Measurements from ENCODE around the gene PFKL. TPM values are rescaled to one million over a fixed set of nuclear protein-coding genes. Genes with fewer than 3 reads are reported as not detected.

Gene PFKL
- total RNA-seq, 1 experiment from 2014 or later, result 134 TPM

DNA sequence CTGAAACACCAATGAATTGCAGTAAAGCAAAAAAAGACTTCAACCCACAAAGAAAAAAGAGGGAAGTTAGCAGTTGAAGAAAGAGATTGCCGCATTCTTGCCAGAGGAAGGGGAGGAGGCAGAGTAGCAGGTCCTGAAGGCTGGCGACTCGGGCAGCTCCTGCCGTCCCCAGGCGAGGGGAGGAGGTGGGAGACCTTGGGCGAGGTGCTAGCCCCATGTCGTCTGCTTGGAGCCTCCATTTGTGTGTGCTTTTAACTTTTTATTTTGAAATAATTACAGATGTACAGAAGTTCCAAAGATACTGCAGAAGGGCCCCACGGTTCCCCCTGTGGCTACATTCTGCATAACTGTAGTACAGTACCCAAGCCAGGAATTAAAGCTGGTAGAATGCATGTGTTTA, 60.3 kb downstream of the PFKL start:
- CTCF ChIA-PET, result interaction anchor here (0.6 to 1.4 kb wide), 10 partner anchors 8 to 382 kb away, joined by 3 to 5 read pairs (median 4); no protein-coding TSS in a partner anchor
- no peak; the same call in 1 of the 2 replicates for ATAC-seq
- Mint-ChIP-seq H3K27me3 (ENCODE audit: low read depth) (peaks cover 7% of the 10 kb centered on the region; the same call in 1 of the 2 replicates), H3K27ac (no peak overlapping the region), H3K36me3 (peaks cover 3% of the 10 kb centered on the region; the same call in 1 of the 2 replicates), H3K4me3 (no peak overlapping the region), H3K4me1 (no peaks in the 10 kb centered on the region), H3K9me3 (peaks cover 20% of the 10 kb centered on the region)
- POLR2A ChIA-PET, result interaction anchor here (0.6 to 0.7 kb wide), 4 partner anchors 22 to 700 kb away, joined by 3 to 4 read pairs (median 3); no protein-coding TSS in a partner anchor
- DNase-seq (ENCODE audit: low spot score), result no peak
- TF ChIP-seq CTCF (IDR thresholded peaks at IDR 0.05), result no peak
- no peak for TF ChIP-seq ZNF317 (CRISPR knock-in tag; IDR thresholded peaks at IDR 0.05; ENCODE audit: borderline replicate concordance, low read depth)
- no peak for TF ChIP-seq ATF2 (CRISPR knock-in tag; IDR thresholded peaks at IDR 0.05; ENCODE audit: borderline replicate concordance, low read depth)
- no peak for TF ChIP-seq HMGXB4 (CRISPR knock-in tag; IDR thresholded peaks at IDR 0.05)
- TF ChIP-seq FOXJ3 (CRISPR knock-in tag; IDR thresholded peaks at IDR 0.05; ENCODE audit: borderline replicate concordance), result no peak
- TF ChIP-seq, protein P1, sequence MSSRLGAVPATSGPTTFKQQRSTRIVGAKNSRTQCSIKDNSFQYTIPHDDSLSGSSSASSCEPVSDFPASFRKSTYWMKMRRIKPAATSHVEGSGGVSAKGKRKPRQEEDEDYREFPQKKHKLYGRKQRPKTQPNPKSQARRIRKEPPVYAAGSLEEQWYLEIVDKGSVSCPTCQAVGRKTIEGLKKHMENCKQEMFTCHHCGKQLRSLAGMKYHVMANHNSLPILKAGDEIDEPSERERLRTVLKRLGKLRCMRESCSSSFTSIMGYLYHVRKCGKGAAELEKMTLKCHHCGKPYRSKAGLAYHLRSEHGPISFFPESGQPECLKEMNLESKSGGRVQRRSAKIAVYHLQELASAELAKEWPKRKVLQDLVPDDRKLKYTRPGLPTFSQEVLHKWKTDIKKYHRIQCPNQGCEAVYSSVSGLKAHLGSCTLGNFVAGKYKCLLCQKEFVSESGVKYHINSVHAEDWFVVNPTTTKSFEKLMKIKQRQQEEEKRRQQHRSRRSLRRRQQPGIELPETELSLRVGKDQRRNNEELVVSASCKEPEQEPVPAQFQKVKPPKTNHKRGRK (CRISPR knock-in tag; IDR thresholded peaks at IDR 0.05; ENCODE audit: borderline replicate concordance), result no peak
- TF ChIP-seq, protein P2, sequence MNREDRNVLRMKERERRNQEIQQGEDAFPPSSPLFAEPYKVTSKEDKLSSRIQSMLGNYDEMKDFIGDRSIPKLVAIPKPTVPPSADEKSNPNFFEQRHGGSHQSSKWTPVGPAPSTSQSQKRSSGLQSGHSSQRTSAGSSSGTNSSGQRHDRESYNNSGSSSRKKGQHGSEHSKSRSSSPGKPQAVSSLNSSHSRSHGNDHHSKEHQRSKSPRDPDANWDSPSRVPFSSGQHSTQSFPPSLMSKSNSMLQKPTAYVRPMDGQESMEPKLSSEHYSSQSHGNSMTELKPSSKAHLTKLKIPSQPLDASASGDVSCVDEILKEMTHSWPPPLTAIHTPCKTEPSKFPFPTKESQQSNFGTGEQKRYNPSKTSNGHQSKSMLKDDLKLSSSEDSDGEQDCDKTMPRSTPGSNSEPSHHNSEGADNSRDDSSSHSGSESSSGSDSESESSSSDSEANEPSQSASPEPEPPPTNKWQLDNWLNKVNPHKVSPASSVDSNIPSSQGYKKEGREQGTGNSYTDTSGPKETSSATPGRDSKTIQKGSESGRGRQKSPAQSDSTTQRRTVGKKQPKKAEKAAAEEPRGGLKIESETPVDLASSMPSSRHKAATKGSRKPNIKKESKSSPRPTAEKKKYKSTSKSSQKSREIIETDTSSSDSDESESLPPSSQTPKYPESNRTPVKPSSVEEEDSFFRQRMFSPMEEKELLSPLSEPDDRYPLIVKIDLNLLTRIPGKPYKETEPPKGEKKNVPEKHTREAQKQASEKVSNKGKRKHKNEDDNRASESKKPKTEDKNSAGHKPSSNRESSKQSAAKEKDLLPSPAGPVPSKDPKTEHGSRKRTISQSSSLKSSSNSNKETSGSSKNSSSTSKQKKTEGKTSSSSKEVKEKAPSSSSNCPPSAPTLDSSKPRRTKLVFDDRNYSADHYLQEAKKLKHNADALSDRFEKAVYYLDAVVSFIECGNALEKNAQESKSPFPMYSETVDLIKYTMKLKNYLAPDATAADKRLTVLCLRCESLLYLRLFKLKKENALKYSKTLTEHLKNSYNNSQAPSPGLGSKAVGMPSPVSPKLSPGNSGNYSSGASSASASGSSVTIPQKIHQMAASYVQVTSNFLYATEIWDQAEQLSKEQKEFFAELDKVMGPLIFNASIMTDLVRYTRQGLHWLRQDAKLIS (CRISPR knock-in tag; IDR thresholded peaks at IDR 0.05; ENCODE audit: borderline replicate concordance), result no peak
- TF ChIP-seq JAZF1 (CRISPR knock-in tag; IDR thresholded peaks at IDR 0.05), result no peak
- TF ChIP-seq ZNF416 (CRISPR knock-in tag; IDR thresholded peaks at IDR 0.05), result no peak
- no peak for TF ChIP-seq CREM (CRISPR knock-in tag; IDR thresholded peaks at IDR 0.05)
- no peak for TF ChIP-seq MAX (CRISPR knock-in tag; IDR thresholded peaks at IDR 0.05)
- TF ChIP-seq ZSCAN18 (CRISPR knock-in tag; IDR thresholded peaks at IDR 0.05), result no peak
- TF ChIP-seq ZNF138 (CRISPR knock-in tag; conservative IDR thresholded peaks at IDR 0.05), result no peak
- TF ChIP-seq MLX (CRISPR knock-in tag; IDR thresholded peaks at IDR 0.05), result no peak
- no peak for TF ChIP-seq ATF6 (CRISPR knock-in tag; IDR thresholded peaks at IDR 0.05)
- TF ChIP-seq, protein P3, sequence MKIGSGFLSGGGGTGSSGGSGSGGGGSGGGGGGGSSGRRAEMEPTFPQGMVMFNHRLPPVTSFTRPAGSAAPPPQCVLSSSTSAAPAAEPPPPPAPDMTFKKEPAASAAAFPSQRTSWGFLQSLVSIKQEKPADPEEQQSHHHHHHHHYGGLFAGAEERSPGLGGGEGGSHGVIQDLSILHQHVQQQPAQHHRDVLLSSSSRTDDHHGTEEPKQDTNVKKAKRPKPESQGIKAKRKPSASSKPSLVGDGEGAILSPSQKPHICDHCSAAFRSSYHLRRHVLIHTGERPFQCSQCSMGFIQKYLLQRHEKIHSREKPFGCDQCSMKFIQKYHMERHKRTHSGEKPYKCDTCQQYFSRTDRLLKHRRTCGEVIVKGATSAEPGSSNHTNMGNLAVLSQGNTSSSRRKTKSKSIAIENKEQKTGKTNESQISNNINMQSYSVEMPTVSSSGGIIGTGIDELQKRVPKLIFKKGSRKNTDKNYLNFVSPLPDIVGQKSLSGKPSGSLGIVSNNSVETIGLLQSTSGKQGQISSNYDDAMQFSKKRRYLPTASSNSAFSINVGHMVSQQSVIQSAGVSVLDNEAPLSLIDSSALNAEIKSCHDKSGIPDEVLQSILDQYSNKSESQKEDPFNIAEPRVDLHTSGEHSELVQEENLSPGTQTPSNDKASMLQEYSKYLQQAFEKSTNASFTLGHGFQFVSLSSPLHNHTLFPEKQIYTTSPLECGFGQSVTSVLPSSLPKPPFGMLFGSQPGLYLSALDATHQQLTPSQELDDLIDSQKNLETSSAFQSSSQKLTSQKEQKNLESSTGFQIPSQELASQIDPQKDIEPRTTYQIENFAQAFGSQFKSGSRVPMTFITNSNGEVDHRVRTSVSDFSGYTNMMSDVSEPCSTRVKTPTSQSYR (CRISPR knock-in tag; IDR thresholded peaks at IDR 0.05), result no peak

Data from WTC11 (cell line).